ENCODE measurements around the gene AFAP1L2.

Gene AFAP1L2

GRCh38 chr10:114432566-114433093 is 28.3 kb upstream of the AFAP1L2 start:
- DNase-seq: no peak
- Histone ChIP-seq H3K4me3 (ENCODE audit: insufficient read depth, low read depth, low read length, poor library complexity, severe bottlenecking) (no peak overlapping the region), H3K36me3 (ENCODE audit: control insufficient read depth, insufficient read depth, low read length) (peaks cover 39% of the 10 kb centered on the region)

GRCh38 chr10:114431414-114432135 is 27.3 kb upstream of the AFAP1L2 start:
- Histone ChIP-seq H3K36me3 (ENCODE audit: control insufficient read depth, insufficient read depth, low read length) (peaks cover 29% of the 10 kb centered on the region), H3K9me3 (ENCODE audit: control insufficient read depth, low read length) (no peaks in the 10 kb centered on the region), H3K27ac (ENCODE audit: insufficient read depth, low read length, poor library complexity, severe bottlenecking) (no peak overlapping the region), H3K4me3 (ENCODE audit: insufficient read depth, low read depth, low read length, poor library complexity, severe bottlenecking) (no peak overlapping the region), H3K27me3 (replicated peaks; ENCODE audit: control insufficient read depth, insufficient read depth, low read length, poor library complexity, severe bottlenecking) (no peaks in the 10 kb centered on the region), H3K4me1 (ENCODE audit: control insufficient read depth, insufficient read depth, low read length, poor library complexity, severe bottlenecking) (no peaks in the 10 kb centered on the region)
- DNase-seq: no peak

More at GRCh38 chr10:114432566-114433093, 28.3 kb upstream of the AFAP1L2 start:
- H3K27ac ChIP-seq (ENCODE audit: insufficient read depth, low read length, poor library complexity, severe bottlenecking): no peak overlapping the region
- no peaks in the 10 kb centered on the region for H3K4me1 ChIP-seq (ENCODE audit: control insufficient read depth, insufficient read depth, low read length, poor library complexity, severe bottlenecking)
- H3K27me3 ChIP-seq (replicated peaks; ENCODE audit: control insufficient read depth, insufficient read depth, low read length, poor library complexity, severe bottlenecking): no peaks in the 10 kb centered on the region
- H3K9me3 ChIP-seq (ENCODE audit: control insufficient read depth, low read length): no peaks in the 10 kb centered on the region

GRCh38 chr10:114430688-114431413 is 26.5 kb upstream of the AFAP1L2 start:
- Histone ChIP-seq H3K9me3 (ENCODE audit: control insufficient read depth, low read length) (no peaks in the 10 kb centered on the region), H3K27ac (ENCODE audit: insufficient read depth, low read length, poor library complexity, severe bottlenecking) (no peak overlapping the region), H3K4me1 (ENCODE audit: control insufficient read depth, insufficient read depth, low read length, poor library complexity, severe bottlenecking) (no peaks in the 10 kb centered on the region), H3K27me3 (replicated peaks; ENCODE audit: control insufficient read depth, insufficient read depth, low read length, poor library complexity, severe bottlenecking) (no peaks in the 10 kb centered on the region), H3K4me3 (ENCODE audit: insufficient read depth, low read depth, low read length, poor library complexity, severe bottlenecking) (no peak overlapping the region), H3K36me3 (ENCODE audit: control insufficient read depth, insufficient read depth, low read length) (peaks cover 21% of the 10 kb centered on the region)
- DNase-seq: no peak

- Histone ChIP-seq H3K4me1 (ENCODE audit: control insufficient read depth, insufficient read depth, low read length, poor library complexity, severe bottlenecking) (no peaks in the 10 kb centered on the region), H3K4me3 (ENCODE audit: insufficient read depth, low read depth, low read length, poor library complexity, severe bottlenecking) (no peak overlapping the region), H3K27ac (ENCODE audit: insufficient read depth, low read length, poor library complexity, severe bottlenecking) (no peak overlapping the region), H3K9me3 (ENCODE audit: control insufficient read depth, low read length) (no peaks in the 10 kb centered on the region), H3K36me3 (ENCODE audit: control insufficient read depth, insufficient read depth, low read length) (peaks cover 11% of the 10 kb centered on the region), H3K27me3 (replicated peaks; ENCODE audit: control insufficient read depth, insufficient read depth, low read length, poor library complexity, severe bottlenecking) (no peaks in the 10 kb centered on the region)
- no peak for DNase-seq
These were observed 25.5 kb upstream of the AFAP1L2 start for GRCh38 chr10:114429581-114430335.

- H3K9me3 ChIP-seq (ENCODE audit: control insufficient read depth, low read length): no peaks in the 10 kb centered on the region
- H3K4me3 ChIP-seq (ENCODE audit: insufficient read depth, low read depth, low read length, poor library complexity, severe bottlenecking): no peak overlapping the region
- H3K4me1 ChIP-seq (ENCODE audit: control insufficient read depth, insufficient read depth, low read length, poor library complexity, severe bottlenecking): no peaks in the 10 kb centered on the region
- no peak for DNase-seq
- H3K36me3 ChIP-seq (ENCODE audit: control insufficient read depth, insufficient read depth, low read length): no peaks in the 10 kb centered on the region
- no peak overlapping the region for H3K27ac ChIP-seq (ENCODE audit: insufficient read depth, low read length, poor library complexity, severe bottlenecking)
- no peaks in the 10 kb centered on the region for H3K27me3 ChIP-seq (replicated peaks; ENCODE audit: control insufficient read depth, insufficient read depth, low read length, poor library complexity, severe bottlenecking)
These were observed 23.0 kb upstream of the AFAP1L2 start for GRCh38 chr10:114427124-114427852.

GRCh38 chr10:114426476-114426875 is 22.2 kb upstream of the AFAP1L2 start:
- H3K27me3 ChIP-seq (replicated peaks; ENCODE audit: control insufficient read depth, insufficient read depth, low read length, poor library complexity, severe bottlenecking): no peaks in the 10 kb centered on the region
- no peaks in the 10 kb centered on the region for H3K4me1 ChIP-seq (ENCODE audit: control insufficient read depth, insufficient read depth, low read length, poor library complexity, severe bottlenecking)
- H3K27ac ChIP-seq (ENCODE audit: insufficient read depth, low read length, poor library complexity, severe bottlenecking): no peak overlapping the region
- DNase-seq: no peak
- H3K36me3 ChIP-seq (ENCODE audit: control insufficient read depth, insufficient read depth, low read length): no peaks in the 10 kb centered on the region
- no peaks in the 10 kb centered on the region for H3K9me3 ChIP-seq (ENCODE audit: control insufficient read depth, low read length)
- no peak overlapping the region for H3K4me3 ChIP-seq (ENCODE audit: insufficient read depth, low read depth, low read length, poor library complexity, severe bottlenecking)

GRCh38 chr10:114420811-114421485 is 16.6 kb upstream of the AFAP1L2 start:
- no peak for DNase-seq
- Histone ChIP-seq H3K36me3 (ENCODE audit: control insufficient read depth, insufficient read depth, low read length) (no peaks in the 10 kb centered on the region), H3K9me3 (ENCODE audit: control insufficient read depth, low read length) (no peaks in the 10 kb centered on the region), H3K4me3 (ENCODE audit: insufficient read depth, low read depth, low read length, poor library complexity, severe bottlenecking) (no peak overlapping the region), H3K27ac (ENCODE audit: insufficient read depth, low read length, poor library complexity, severe bottlenecking) (no peak overlapping the region), H3K4me1 (ENCODE audit: control insufficient read depth, insufficient read depth, low read length, poor library complexity, severe bottlenecking) (no peaks in the 10 kb centered on the region), H3K27me3 (replicated peaks; ENCODE audit: control insufficient read depth, insufficient read depth, low read length, poor library complexity, severe bottlenecking) (no peaks in the 10 kb centered on the region)

- Histone ChIP-seq H3K27ac (ENCODE audit: insufficient read depth, low read length, poor library complexity, severe bottlenecking) (no peak overlapping the region), H3K4me3 (ENCODE audit: insufficient read depth, low read depth, low read length, poor library complexity, severe bottlenecking) (no peak overlapping the region), H3K36me3 (ENCODE audit: control insufficient read depth, insufficient read depth, low read length) (no peaks in the 10 kb centered on the region), H3K27me3 (replicated peaks; ENCODE audit: control insufficient read depth, insufficient read depth, low read length, poor library complexity, severe bottlenecking) (no peaks in the 10 kb centered on the region), H3K9me3 (ENCODE audit: control insufficient read depth, low read length) (no peaks in the 10 kb centered on the region), H3K4me1 (ENCODE audit: control insufficient read depth, insufficient read depth, low read length, poor library complexity, severe bottlenecking) (no peaks in the 10 kb centered on the region)
- DNase-seq: no peak
These were observed 13.8 kb upstream of the AFAP1L2 start for GRCh38 chr10:114418109-114418508.
